ENCODE measurements around the gene VPS16.

Gene VPS16

GRCh38 chr20:2883726-2884637 is 43.4 kb downstream of the VPS16 start:
- no CpG with 5 or more reads among the region's 3 CpGs for WGBS (ENCODE audit: insufficient coverage)
- ChIA-PET CTCF (no interaction called here), POLR2A (no interaction called here)
- Histone ChIP-seq H3K27me3 (replicated peaks in 2 of 5; ENCODE audit: control insufficient read depth in 4 of 5, insufficient read depth in 5 of 5, low read length in 4 of 5) (no peaks in the 10 kb centered on the region), H3K36me3 (ENCODE audit: control insufficient read depth in 4 of 4, insufficient read depth in 4 of 4, low read length in 3 of 4) (peaks cover 0 to 4% (median 2%) of the 10 kb centered on the region in 4 experiments), H3K4me3 (ENCODE audit: control insufficient read depth in 1 of 7, extremely low read depth in 1 of 7, insufficient read depth in 4 of 7, low read depth in 2 of 7, low read length in 6 of 7) (no peak overlapping the region), H3K4me1 (ENCODE audit: control extremely low read depth in 1 of 4, control insufficient read depth in 4 of 4, insufficient read depth in 4 of 4, low read length in 3 of 4) (peaks cover 0 to 3% (median 1%) of the 10 kb centered on the region in 4 experiments), H3K9me3 (ENCODE audit: control extremely low read depth in 1 of 5, control insufficient read depth in 4 of 5, insufficient read depth in 2 of 5, low read depth in 1 of 5, low read length in 4 of 5) (no peaks in the 10 kb centered on the region), H3K27ac (ENCODE audit: insufficient read depth in 1 of 2, low read depth in 1 of 2, low read length in 2 of 2, poor library complexity in 1 of 2, severe bottlenecking in 2 of 2) (no peak overlapping the region)
- peak in 2 of 3 donors; percentile 28 to 40 for DNase-seq

DNA sequence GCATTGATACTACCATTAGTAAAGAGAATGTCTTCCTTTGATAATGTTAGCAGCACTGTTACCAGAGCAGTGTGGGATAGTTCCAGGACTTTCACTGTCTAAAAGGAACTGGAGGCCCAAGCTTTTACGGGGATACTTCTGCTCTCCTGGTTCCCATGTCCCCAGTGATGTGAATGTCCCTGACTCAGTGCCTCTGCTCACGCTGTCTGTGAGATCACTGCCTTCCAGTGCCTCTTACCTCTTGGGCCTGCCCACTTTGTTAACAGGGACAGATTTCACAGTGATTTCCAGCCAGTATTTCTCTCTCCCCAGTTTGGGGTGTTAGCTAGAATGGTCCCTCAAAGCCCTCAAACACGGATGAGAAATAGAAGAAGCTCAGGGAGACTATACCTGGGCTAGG is 47.2 kb downstream of the VPS16 start:
- H3K9me3 ChIP-seq (ENCODE audit: control extremely low read depth in 1 of 5, control insufficient read depth in 4 of 5, insufficient read depth in 2 of 5, low read depth in 1 of 5, low read length in 4 of 5): no peaks in the 10 kb centered on the region
- ChIA-PET POLR2A (no interaction called here), CTCF (interaction anchor here (0.6 to 2.2 kb wide), 3 partner anchors 9 to 19 kb away, joined by 3 to 8 read pairs (median 3); no protein-coding TSS in a partner anchor)
- no peak overlapping the region for H3K4me3 ChIP-seq (ENCODE audit: control insufficient read depth in 1 of 7, extremely low read depth in 1 of 7, insufficient read depth in 4 of 7, low read depth in 2 of 7, low read length in 6 of 7)
- peaks cover 0 to 3% (median 0%) of the 10 kb centered on the region in 4 experiments for H3K36me3 ChIP-seq (ENCODE audit: control insufficient read depth in 4 of 4, insufficient read depth in 4 of 4, low read length in 3 of 4)
- H3K27me3 ChIP-seq (replicated peaks in 2 of 5; ENCODE audit: control insufficient read depth in 4 of 5, insufficient read depth in 5 of 5, low read length in 4 of 5): no peaks in the 10 kb centered on the region
- peaks cover 0 to 13% (median 10%) of the 10 kb centered on the region in 4 experiments for H3K4me1 ChIP-seq (ENCODE audit: control extremely low read depth in 1 of 4, control insufficient read depth in 4 of 4, insufficient read depth in 4 of 4, low read length in 3 of 4)
- DNase-seq: no peak
- H3K27ac ChIP-seq (ENCODE audit: insufficient read depth in 1 of 2, low read depth in 1 of 2, low read length in 2 of 2, poor library complexity in 1 of 2, severe bottlenecking in 2 of 2): no peak overlapping the region
- 94% methylated on average over 3 of the region's 3 CpGs for WGBS (ENCODE audit: insufficient coverage)

DNA sequence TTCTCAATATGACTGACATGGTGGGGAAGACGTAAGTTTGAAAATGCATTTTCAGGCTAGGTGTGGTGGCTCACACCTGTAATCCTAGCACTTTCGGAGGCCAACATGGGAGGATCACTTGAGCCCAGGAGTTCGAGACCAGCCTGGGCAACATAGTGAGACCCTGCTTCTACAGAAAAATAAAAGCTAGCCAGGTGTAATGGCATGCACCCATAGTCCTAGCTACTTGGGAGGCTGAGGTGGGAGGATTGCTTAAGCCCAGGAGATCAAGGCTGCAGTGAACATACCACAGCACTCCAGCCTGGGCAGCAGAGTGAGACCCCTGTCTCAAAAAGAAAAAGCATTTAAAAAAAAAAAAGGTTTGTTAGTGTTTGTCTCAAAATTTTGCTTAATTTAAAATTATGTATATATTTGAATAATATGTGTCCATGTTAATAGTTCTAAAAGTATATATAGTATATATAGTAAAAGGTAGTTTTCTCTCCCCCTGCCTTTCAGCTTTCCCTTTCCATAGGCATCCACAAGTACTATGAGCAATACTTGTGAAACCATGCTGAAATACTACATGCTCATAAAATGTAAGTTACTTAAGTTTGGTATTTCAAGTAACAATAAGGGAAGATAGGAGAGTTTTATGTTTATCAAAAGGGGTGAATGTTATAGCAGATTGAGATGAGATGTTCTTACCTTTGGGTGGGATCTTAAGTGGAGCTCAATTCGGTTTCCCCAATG is 47.8 kb downstream of the VPS16 start:
- Histone ChIP-seq H3K4me3 (ENCODE audit: control insufficient read depth in 1 of 7, extremely low read depth in 1 of 7, insufficient read depth in 4 of 7, low read depth in 2 of 7, low read length in 6 of 7) (no peak overlapping the region), H3K4me1 (ENCODE audit: control extremely low read depth in 1 of 4, control insufficient read depth in 4 of 4, insufficient read depth in 4 of 4, low read length in 3 of 4) (peaks cover 0 to 13% (median 10%) of the 10 kb centered on the region in 4 experiments), H3K9me3 (ENCODE audit: control extremely low read depth in 1 of 5, control insufficient read depth in 4 of 5, insufficient read depth in 2 of 5, low read depth in 1 of 5, low read length in 4 of 5) (no peaks in the 10 kb centered on the region), H3K27me3 (replicated peaks in 2 of 5; ENCODE audit: control insufficient read depth in 4 of 5, insufficient read depth in 5 of 5, low read length in 4 of 5) (no peaks in the 10 kb centered on the region), H3K36me3 (ENCODE audit: control insufficient read depth in 4 of 4, insufficient read depth in 4 of 4, low read length in 3 of 4) (peaks cover 0 to 3% (median 0%) of the 10 kb centered on the region in 4 experiments), H3K27ac (ENCODE audit: insufficient read depth in 1 of 2, low read depth in 1 of 2, low read length in 2 of 2, poor library complexity in 1 of 2, severe bottlenecking in 2 of 2) (no peak overlapping the region)
- DNase-seq: no peak
- WGBS (ENCODE audit: insufficient coverage): 96% methylated on average over 3 of the region's 4 CpGs
- ChIA-PET POLR2A (no interaction called here), CTCF (interaction anchor here (1.2 to 2.2 kb wide), 4 partner anchors 12 to 135 kb away, joined by 3 to 8 read pairs (median 4); no protein-coding TSS in a partner anchor)

DNA sequence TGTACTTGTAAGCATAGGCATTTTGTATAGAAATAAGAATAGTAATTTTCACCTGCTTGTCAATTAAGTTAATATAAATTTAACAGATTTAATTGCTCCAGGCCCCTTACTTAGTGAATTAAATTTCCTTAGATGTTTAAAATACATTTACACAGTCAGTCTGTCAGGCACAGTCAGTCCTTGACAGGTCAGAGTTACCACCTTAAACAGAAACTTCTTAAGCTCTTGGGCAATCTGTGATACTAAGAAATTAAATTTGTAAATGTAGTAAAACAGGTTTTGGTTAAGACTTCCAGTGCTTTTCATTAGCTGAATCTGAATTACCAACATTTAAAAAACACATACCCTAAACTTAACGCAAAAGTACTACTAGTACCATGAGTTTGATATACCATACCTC is 48.7 kb downstream of the VPS16 start:
- Histone ChIP-seq H3K4me3 (ENCODE audit: control insufficient read depth in 1 of 7, extremely low read depth in 1 of 7, insufficient read depth in 4 of 7, low read depth in 2 of 7, low read length in 6 of 7) (no peak overlapping the region), H3K9me3 (ENCODE audit: control extremely low read depth in 1 of 5, control insufficient read depth in 4 of 5, insufficient read depth in 2 of 5, low read depth in 1 of 5, low read length in 4 of 5) (no peaks in the 10 kb centered on the region), H3K36me3 (ENCODE audit: control insufficient read depth in 4 of 4, insufficient read depth in 4 of 4, low read length in 3 of 4) (peaks cover 0 to 3% (median 0%) of the 10 kb centered on the region in 4 experiments), H3K27me3 (replicated peaks in 2 of 5; ENCODE audit: control insufficient read depth in 4 of 5, insufficient read depth in 5 of 5, low read length in 4 of 5) (no peaks in the 10 kb centered on the region), H3K4me1 (ENCODE audit: control extremely low read depth in 1 of 4, control insufficient read depth in 4 of 4, insufficient read depth in 4 of 4, low read length in 3 of 4) (peaks cover 0 to 11% (median 10%) of the 10 kb centered on the region in 4 experiments), H3K27ac (ENCODE audit: insufficient read depth in 1 of 2, low read depth in 1 of 2, low read length in 2 of 2, poor library complexity in 1 of 2, severe bottlenecking in 2 of 2) (no peak overlapping the region)
- no peak for DNase-seq
- CTCF ChIA-PET: interaction anchor here (1.2 to 2.2 kb wide), 3 partner anchors 18 to 136 kb away, joined by 3 to 8 read pairs (median 4); no protein-coding TSS in a partner anchor
- POLR2A ChIA-PET: no interaction called here
- WGBS (ENCODE audit: insufficient coverage): 100% methylated on average over 1 of the region's 1 CpG

DNA sequence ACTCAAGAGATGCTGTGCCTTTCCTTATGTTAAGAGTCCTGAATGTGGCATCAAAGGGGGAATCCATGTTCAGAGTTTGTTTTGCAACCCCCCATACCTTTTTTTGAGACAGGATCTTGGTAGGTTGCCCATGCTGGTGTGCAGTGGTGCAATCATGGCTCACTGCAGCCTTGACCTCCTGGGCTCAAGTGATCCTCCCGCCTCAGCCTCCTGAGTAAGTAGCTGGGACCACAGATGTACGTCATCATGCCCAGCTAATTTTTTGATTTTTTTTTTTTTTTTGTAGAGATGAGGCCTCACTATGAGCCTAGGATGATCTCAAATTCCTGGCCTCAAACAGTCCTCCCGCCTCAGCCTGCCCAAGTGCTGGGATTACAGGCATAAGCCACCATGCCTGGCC is 49.3 kb downstream of the VPS16 start:
- CTCF ChIA-PET: interaction anchor here (1.7 kb wide), 1 partner anchor 137 kb away, joined by 4 read pairs; no protein-coding TSS in a partner anchor

GRCh38 chr20:2890742-2891141 is 50.2 kb downstream of the VPS16 start:
- no peak overlapping the region for H3K4me3 ChIP-seq (ENCODE audit: control insufficient read depth in 1 of 7, extremely low read depth in 1 of 7, insufficient read depth in 4 of 7, low read depth in 2 of 7, low read length in 6 of 7)
- no peaks in the 10 kb centered on the region for H3K27me3 ChIP-seq (replicated peaks in 2 of 5; ENCODE audit: control insufficient read depth in 4 of 5, insufficient read depth in 5 of 5, low read length in 4 of 5)
- CTCF ChIA-PET: no interaction called here
- H3K27ac ChIP-seq (ENCODE audit: insufficient read depth in 1 of 2, low read depth in 1 of 2, low read length in 2 of 2, poor library complexity in 1 of 2, severe bottlenecking in 2 of 2): no peak overlapping the region
- H3K36me3 ChIP-seq (ENCODE audit: control insufficient read depth in 4 of 4, insufficient read depth in 4 of 4, low read length in 3 of 4): peaks cover 0 to 3% (median 0%) of the 10 kb centered on the region in 4 experiments
- no peak for DNase-seq
- WGBS (ENCODE audit: insufficient coverage): 78% methylated on average over 1 of the region's 2 CpGs
- H3K9me3 ChIP-seq (ENCODE audit: control extremely low read depth in 1 of 5, control insufficient read depth in 4 of 5, insufficient read depth in 2 of 5, low read depth in 1 of 5, low read length in 4 of 5): peaks cover 0 to 3% (median 0%) of the 10 kb centered on the region in 5 experiments
- POLR2A ChIA-PET: no interaction called here
- peaks cover 0 to 10% (median 9%) of the 10 kb centered on the region in 4 experiments for H3K4me1 ChIP-seq (ENCODE audit: control extremely low read depth in 1 of 4, control insufficient read depth in 4 of 4, insufficient read depth in 4 of 4, low read length in 3 of 4)

More for the DNA sequence above, 49.3 kb downstream of the VPS16 start:
- no peak for DNase-seq
- Histone ChIP-seq H3K36me3 (ENCODE audit: control insufficient read depth in 4 of 4, insufficient read depth in 4 of 4, low read length in 3 of 4) (peaks cover 0 to 3% (median 0%) of the 10 kb centered on the region in 4 experiments), H3K4me3 (ENCODE audit: control insufficient read depth in 1 of 7, extremely low read depth in 1 of 7, insufficient read depth in 4 of 7, low read depth in 2 of 7, low read length in 6 of 7) (no peak overlapping the region), H3K4me1 (ENCODE audit: control extremely low read depth in 1 of 4, control insufficient read depth in 4 of 4, insufficient read depth in 4 of 4, low read length in 3 of 4) (peaks cover 0 to 10% (median 9%) of the 10 kb centered on the region in 4 experiments), H3K27ac (ENCODE audit: insufficient read depth in 1 of 2, low read depth in 1 of 2, low read length in 2 of 2, poor library complexity in 1 of 2, severe bottlenecking in 2 of 2) (no peak overlapping the region), H3K9me3 (ENCODE audit: control extremely low read depth in 1 of 5, control insufficient read depth in 4 of 5, insufficient read depth in 2 of 5, low read depth in 1 of 5, low read length in 4 of 5) (no peaks in the 10 kb centered on the region), H3K27me3 (replicated peaks in 2 of 5; ENCODE audit: control insufficient read depth in 4 of 5, insufficient read depth in 5 of 5, low read length in 4 of 5) (no peaks in the 10 kb centered on the region)
- WGBS (ENCODE audit: insufficient coverage): no CpG with 5 or more reads among the region's 3 CpGs
- POLR2A ChIA-PET: no interaction called here

Data from common myeloid progenitor, CD34-positive (primary cell).